ENCODE data around the gene RTF1. TPM values are rescaled to one million over a fixed set of nuclear protein-coding genes. Genes with fewer than 3 reads are reported as not detected.

The RTF1 gene
- total and polyA plus RNA-seq, 2 donors (not counting 3 experiments of a cell fraction or from before 2014, with no cell fraction given) = 19.2 to 40.6 TPM

GRCh38 chr15:41517895-41518449, 101.1 kb downstream of the RTF1 start:
- Histone ChIP-seq H3K79me2 (ENCODE audit: control insufficient read depth, insufficient read depth, low read length) (no peaks in the 10 kb centered on the region), H3K27ac (ENCODE audit: insufficient read depth, low read depth, low read length) (no peak overlapping the region), H3K9me1 (replicated peaks; ENCODE audit: control insufficient read depth, extremely low read depth, insufficient read depth, low read length) (no peaks in the 10 kb centered on the region), H2AFZ (ENCODE audit: low read depth, low read length) (no peak overlapping the region), H3K4me1 (ENCODE audit: control insufficient read depth, extremely low read depth, insufficient read depth, low read length) (peaks cover 5% of the 10 kb centered on the region), H3K36me3 (ENCODE audit: control insufficient read depth in 2 of 2, extremely low read depth in 1 of 2, insufficient read depth in 2 of 2, low read length in 2 of 2) (no peaks in the 10 kb centered on the region), H3K9me3 (replicated peaks; ENCODE audit: control insufficient read depth, insufficient read depth, low read length) (no peaks in the 10 kb centered on the region), H3K9ac (replicated peaks; ENCODE audit: extremely low read depth, insufficient read depth, low read length) (no peak overlapping the region), H3K4me3 (replicated peaks in 1 of 3; ENCODE audit: insufficient read depth in 1 of 3, low read depth in 1 of 3, low read length in 3 of 3) (no peak overlapping the region), H3K4me2 (ENCODE audit: insufficient read depth, low read length) (no peak overlapping the region), H4K20me1 (replicated peaks; ENCODE audit: control insufficient read depth, extremely low read depth, insufficient read depth, low read length) (no peaks in the 10 kb centered on the region), H3K27me3 (ENCODE audit: control insufficient read depth in 2 of 2, insufficient read depth in 2 of 2, low read length in 2 of 2) (peaks cover 8 to 11% of the 10 kb centered on the region in 2 experiments)
- intact Hi-C loops (cut with micrococcal nuclease) (no loop called here), dilution Hi-C loops (cut with MboI; ENCODE audit: extremely low pct_ligation_motif_present, low sequenced_read_pairs) (no loop called here)
- DNase-seq (ENCODE audit: low read depth, low spot score) (no peak), FAIRE-seq (no peak)
- no TSS peak for BruUV-seq (replicated peaks)
- no peak for TF ChIP-seq CTCF (IDR thresholded peaks at IDR 0.05; ENCODE audit: extremely low read depth in 1 of 2, insufficient read depth in 1 of 2, low read depth in 1 of 2, low read length in 2 of 2)
- TF ChIP-seq MAX (IDR thresholded peaks at IDR 0.05; ENCODE audit: insufficient read depth, insufficient read length) = no peak
- TF ChIP-seq JUN (IDR thresholded peaks at IDR 0.05; ENCODE audit: borderline replicate concordance, insufficient read depth, insufficient read length, low read depth) = no peak
- TF ChIP-seq POLR2AphosphoS5 (IDR thresholded peaks at IDR 0.05; ENCODE audit: insufficient read depth, low read depth, low read length) = no peak
- no peak for TF ChIP-seq MYC (IDR thresholded peaks at IDR 0.05; ENCODE audit: low read depth, low read length)
- no peak for TF ChIP-seq GATA2 (IDR thresholded peaks at IDR 0.05; ENCODE audit: insufficient read depth, insufficient read length, low read depth, low read length)
- TF ChIP-seq FOS (IDR thresholded peaks at IDR 0.05; ENCODE audit: borderline replicate concordance, insufficient read depth, low read length) = no peak
- TF ChIP-seq POLR2A (IDR thresholded peaks at IDR 0.05; ENCODE audit: low read depth, low read length) = no peak
- TF ChIP-seq EZH2 (IDR thresholded peaks at IDR 0.05; ENCODE audit: borderline replicate concordance, low read depth, low read length, severe bottlenecking) = no peak
- POLR2A ChIA-PET = no interaction called here
- CTCF ChIA-PET = no interaction called here

Measured in endothelial cell of umbilical vein (primary cell).